Endothelial cell of umbilical vein (primary cell): ENCODE data around the gene PHC2.

Source experiments
- CTCF ChIP-seq, 2 donors: IDR thresholded peaks; 1 replicate in 1 of 2; 2 replicates in 1 of 2; pipeline ENCODE4 v1.5.1; 2011; ENCODE audit warnings: low read length in 2 of 2, mild to moderate bottlenecking in 2 of 2, moderate library complexity in 2 of 2, control low read depth in 1 of 2, inconsistent platforms in 1 of 2, low read depth in 1 of 2; ENCODE audit not compliant: insufficient read depth in 1 of 2; ENCODE audit errors: extremely low read depth in 1 of 2
- EZH2 ChIP-seq: IDR thresholded peaks from 2 replicates; pipeline ENCODE4 v1.6.1; 2012; ENCODE audit warnings: borderline replicate concordance, low read depth, mild to moderate bottlenecking, moderate library complexity, low read length, inconsistent platforms; ENCODE audit not compliant: severe bottlenecking
- GATA2 ChIP-seq: IDR thresholded peaks from 2 replicates; pipeline ENCODE4 v1.7.0; 2011; ENCODE audit warnings: low read depth, mild to moderate bottlenecking, moderate library complexity, mixed read lengths, low read length; ENCODE audit not compliant: insufficient read length, insufficient read depth
- JUN ChIP-seq: IDR thresholded peaks from 2 replicates; pipeline ENCODE4 v1.6.1; 2011; ENCODE audit warnings: borderline replicate concordance, low read depth; ENCODE audit not compliant: insufficient read length, insufficient read depth
- POLR2A ChIP-seq: IDR thresholded peaks from 2 replicates; pipeline ENCODE4 v1.6.1; 2012; ENCODE audit warnings: low read depth, mild to moderate bottlenecking, control low read depth, low read length
- POLR2AphosphoS5 ChIP-seq: IDR thresholded peaks from 2 replicates; pipeline ENCODE4 v1.6.1; 2012; ENCODE audit warnings: low read depth, mild to moderate bottlenecking, control low read depth, low read length, moderate library complexity; ENCODE audit not compliant: insufficient read depth
- TF ChIP-seq, protein P1 (sequence below): IDR thresholded peaks from 2 replicates; pipeline ENCODE4 v1.6.1; 2011; ENCODE audit not compliant: insufficient read depth, insufficient read length

DNA sequence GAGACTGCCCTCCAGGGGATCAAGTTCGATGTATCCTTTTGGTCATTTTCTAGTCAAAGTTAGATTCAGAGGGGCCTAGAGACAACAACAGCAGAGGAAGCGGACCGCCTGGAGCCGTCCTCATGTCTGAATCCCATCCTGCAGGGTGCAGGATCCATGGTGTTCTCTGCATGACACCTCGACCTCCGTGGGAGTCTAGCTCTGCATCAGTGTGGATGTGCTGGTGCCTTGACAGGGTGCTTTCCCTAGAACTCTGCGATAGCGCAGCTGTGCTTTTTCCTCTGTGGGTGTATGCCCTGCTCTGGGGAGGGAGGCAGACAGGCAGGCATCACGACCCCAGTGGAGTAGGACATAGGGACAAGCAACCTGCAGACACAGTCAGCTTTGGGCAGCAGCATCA lies 61.8 kb downstream of the PHC2 start:
- TF ChIP-seq EZH2 (no peak), POLR2A (no peak), CTCF (IDR thresholded peaks at IDR 0.05; ENCODE audit: extremely low read depth in 1 of 2, insufficient read depth in 1 of 2, low read depth in 1 of 2, low read length in 2 of 2) (no peak), POLR2AphosphoS5 (no peak), JUN (no peak), GATA2 (no peak)
- TF ChIP-seq, protein P1, sequence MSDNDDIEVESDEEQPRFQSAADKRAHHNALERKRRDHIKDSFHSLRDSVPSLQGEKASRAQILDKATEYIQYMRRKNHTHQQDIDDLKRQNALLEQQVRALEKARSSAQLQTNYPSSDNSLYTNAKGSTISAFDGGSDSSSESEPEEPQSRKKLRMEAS, result no peak
